SH-SY5Y (cell line): ENCODE measurements around the gene GLMP.

Experiments
- GATA2 ChIP-seq: IDR thresholded peaks from 2 replicates; pipeline ENCODE4 v1.6.1; 2011; ENCODE audit warnings: mild to moderate bottlenecking, low read depth, low read length
- GATA3 ChIP-seq: IDR thresholded peaks from 2 replicates; pipeline ENCODE4 v1.6.1; 2011; ENCODE audit warnings: low read depth, mild to moderate bottlenecking, low read length, moderate library complexity

DNA sequence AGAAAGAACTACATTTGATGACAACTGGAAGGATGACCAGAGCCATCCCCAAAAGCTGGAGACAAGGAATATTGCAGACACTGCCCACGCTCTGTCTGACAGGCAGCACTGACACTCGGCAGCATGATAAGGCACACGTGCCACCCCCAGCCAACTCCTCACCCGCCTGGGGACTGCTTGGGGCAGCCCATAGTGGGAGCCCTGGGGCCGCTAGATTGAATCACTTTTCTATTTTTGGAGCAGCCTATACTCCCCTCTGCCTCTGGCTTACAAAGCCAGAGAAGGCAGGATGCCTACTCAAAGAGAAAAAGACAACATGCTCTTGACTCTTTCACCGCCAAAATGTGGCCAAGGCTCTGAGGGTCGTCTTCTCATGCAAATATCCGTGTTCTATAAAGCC, 14.2 kb downstream of the GLMP start:
- TF ChIP-seq GATA2 (no peak), GATA3 (no peak)
